ENCODE data around the gene NIT1.

NIT1 gene, protein sequence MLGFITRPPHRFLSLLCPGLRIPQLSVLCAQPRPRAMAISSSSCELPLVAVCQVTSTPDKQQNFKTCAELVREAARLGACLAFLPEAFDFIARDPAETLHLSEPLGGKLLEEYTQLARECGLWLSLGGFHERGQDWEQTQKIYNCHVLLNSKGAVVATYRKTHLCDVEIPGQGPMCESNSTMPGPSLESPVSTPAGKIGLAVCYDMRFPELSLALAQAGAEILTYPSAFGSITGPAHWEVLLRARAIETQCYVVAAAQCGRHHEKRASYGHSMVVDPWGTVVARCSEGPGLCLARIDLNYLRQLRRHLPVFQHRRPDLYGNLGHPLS

GRCh38 chr1:161117759-161118581, at the start of gene NIT1, which contains the start of gene PFDN2:
TSS of gene NIT1 (plus strand) at chr1:161118105. CDS start at chr1:161118177, 72 bp downstream.
TSS of gene PFDN2 (minus strand) at chr1:161118037. CDS start at chr1:161118026, 11 bp downstream.
- in situ Hi-C loops (cut with MboI; ENCODE audit: low sequenced_read_pairs): no loop called here

DNA sequence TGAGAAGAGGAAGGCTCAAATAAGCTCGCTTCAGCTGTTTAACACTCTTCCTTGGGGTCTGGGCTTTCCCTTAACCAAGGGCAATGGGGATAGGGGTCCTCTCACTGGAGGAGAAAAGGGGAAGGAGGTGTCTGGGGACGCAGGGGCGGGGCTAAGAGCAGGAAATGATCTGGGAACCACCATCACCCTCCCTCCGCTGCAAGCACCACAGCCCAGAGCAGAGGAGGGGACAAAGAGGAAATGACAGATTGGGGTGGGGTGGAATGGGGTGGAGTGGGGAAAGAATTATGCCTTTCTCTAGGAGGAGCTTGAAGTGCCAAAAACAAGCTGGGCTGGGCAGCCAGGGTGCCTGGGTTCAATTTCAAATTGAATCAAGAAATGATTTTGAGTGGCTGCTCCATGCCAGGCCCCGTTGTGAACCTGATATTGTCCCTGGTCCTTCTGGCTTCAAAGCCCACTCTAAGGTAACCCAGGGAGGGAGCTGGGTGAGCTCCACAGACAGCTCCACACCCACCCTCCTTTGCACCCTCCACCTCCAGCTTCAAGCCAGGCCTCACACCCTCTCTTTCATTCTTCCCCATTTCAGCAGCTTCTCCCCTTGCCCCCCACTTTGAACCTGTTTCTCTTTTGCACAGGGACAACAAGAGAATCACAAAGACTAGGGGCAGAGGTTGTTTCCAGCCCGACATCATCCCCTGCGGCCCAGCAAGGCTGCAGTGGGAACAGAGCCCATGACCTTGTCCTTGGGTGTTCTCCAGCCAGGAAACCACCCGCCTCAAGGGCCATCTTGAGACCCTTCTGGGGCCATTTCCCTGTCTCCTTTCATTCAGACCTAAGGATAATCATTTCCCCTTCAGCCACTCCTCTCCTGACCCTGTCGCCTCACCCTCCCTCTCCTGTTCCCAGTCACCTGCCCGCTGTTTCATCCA, 49.3 kb upstream of the NIT1 start:
- in situ Hi-C loops (cut with MboI; ENCODE audit: low sequenced_read_pairs): no loop called here

DNA sequence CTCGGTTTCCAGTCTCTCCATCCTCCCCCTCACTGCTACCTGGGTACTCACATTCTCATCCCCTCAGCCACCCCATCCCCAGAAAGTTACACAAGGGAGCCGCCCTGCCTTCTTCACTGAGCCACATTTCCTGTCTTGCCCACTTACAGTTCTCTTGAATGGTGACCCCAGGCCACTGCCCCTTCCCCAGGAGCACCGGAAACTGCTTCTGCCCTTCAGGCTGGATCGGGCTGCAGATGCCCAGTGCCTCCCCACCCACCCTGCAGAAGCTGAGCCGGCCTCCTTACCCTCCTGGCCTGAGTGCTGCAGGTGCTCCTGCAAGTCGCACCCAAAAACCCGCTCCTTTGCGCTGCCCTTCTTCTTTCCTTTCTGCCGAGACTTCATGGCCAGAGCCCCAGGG, 48.7 kb upstream of the NIT1 start:
- in situ Hi-C loops (cut with MboI; ENCODE audit: low sequenced_read_pairs): no loop called here

DNA sequence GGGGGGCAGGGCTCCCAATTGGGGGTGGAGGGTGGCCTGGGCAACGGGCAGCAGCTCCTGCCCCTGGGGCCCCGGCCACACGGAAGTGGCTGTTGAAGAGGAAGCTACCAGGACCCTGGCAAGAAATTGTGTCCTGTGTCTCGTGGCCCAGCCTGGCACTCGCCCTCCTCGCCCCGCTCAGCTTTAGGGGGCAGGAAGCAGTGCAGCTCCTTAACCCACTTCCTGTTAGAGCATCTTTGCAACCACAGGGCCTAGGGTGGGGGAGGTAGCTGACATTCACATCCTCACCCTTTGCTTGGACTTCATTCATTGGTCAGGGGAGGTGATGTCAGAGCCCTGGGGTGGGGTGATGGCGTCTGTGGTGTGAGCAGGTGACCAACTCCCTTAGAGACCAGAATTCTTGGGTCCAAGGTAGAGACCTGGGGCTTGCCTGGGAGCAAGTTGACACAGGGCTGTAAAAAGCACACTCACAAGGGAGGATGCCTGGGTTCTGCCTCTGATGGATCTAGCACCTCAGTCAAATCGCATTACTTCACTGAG, 48.1 kb upstream of the NIT1 start, which contains the start of gene ARHGAP30:
Gene ARHGAP30, minus strand, starts transcription at position 161 of the 540 bp plus-strand sequence. CDS start 267 bp downstream, outside the sequence.
- in situ Hi-C loops (cut with MboI; ENCODE audit: low sequenced_read_pairs): no loop called here

- in situ Hi-C loops (cut with MboI; ENCODE audit: low sequenced_read_pairs): no loop called here
Measured at GRCh38 chr1:161070761-161071160, 47.1 kb upstream of the NIT1 start.

GRCh38 chr1:161071886-161072371, 46.0 kb upstream of the NIT1 start:
- in situ Hi-C loops (cut with MboI; ENCODE audit: low sequenced_read_pairs): no loop called here

DNA sequence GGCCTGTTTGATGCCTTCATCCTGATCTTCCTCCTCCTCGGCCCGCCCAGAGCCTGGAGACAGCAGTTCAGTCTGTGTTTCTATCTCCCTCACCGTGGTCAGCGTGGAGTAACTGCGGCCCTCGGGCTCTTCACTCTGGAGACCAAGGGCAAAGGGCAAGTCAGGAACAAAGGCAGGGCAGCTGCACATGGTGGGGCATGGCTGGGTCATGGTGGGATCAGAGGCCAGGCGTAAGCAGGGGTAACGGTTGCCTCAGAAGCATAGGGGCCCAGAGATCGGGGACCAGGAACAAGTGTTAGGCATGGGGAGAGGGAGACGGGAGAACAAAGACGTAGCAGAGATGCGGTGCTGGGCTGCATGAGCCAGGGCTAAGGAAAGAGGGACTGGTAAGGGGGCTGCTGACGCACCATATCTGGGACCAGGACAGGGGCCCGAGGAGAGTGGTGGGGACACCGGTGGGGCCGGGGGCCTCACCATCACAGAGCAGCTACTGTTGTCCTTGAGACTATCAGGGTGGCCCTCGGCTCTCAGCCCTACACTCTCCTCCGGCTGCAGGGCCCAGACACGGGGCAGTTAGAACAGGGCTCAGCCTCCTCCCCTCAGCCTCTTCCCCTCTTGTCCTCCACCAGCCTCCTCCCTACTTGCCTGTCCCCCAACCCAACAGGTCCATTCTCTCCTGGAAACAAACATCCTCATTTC, 45.0 kb upstream of the NIT1 start:
- in situ Hi-C loops (cut with MboI; ENCODE audit: low sequenced_read_pairs): no loop called here

DNA sequence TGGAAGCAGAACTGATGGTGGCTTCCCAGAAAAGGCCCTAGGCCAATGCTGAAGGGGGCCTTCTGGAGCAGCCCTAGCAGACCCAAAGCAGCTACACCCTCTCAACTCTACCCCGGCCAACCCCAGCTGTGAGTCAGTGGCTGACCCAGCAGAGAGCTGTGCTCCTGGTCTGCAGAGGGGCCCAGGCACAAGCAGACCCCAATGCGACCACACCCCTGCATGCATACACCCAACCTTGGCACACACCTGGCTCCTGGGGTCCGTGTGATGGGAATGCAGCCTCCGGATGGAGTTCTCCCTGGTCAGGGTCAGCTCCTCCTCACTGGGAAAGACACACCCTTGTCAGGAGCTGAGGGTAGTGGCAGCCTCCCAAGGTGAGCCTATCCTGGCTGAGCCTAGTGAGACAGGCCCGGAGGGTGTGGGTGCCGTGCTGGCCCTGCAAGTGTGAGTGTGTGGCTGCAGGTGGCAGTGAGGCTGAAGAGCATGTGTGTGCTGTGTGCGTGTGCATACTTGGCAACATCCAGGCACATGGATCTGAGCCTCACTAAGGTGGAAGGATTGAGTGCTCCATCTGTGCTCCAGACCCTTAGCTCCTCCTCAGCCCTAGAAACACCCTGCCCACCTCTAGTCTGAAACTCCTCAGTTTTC, 44.3 kb upstream of the NIT1 start:
- in situ Hi-C loops (cut with MboI; ENCODE audit: low sequenced_read_pairs): no loop called here

- in situ Hi-C loops (cut with MboI; ENCODE audit: low sequenced_read_pairs): no loop called here
Measured at GRCh38 chr1:161074676-161075368, 43.1 kb upstream of the NIT1 start.

DNA sequence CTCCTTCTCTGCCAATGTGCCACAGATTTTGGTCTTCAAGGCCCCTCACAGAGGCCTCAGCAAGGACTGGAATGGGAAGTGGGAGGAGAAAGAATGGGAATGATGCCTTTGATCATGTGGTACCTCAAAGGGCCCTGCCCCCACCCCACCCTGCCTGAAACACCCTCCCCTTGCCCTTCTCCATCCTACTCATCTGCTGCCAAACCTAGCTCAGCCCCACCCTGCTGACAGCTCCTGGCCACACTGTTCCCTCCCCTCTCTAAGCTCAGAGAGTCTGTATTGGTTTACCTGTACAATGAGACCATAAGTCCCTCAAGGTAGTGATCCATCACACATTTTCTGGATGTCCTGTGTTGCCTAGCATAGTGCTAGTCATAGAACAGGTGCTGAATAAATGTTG, 41.5 kb upstream of the NIT1 start:
- in situ Hi-C loops (cut with MboI; ENCODE audit: low sequenced_read_pairs): no loop called here

DNA sequence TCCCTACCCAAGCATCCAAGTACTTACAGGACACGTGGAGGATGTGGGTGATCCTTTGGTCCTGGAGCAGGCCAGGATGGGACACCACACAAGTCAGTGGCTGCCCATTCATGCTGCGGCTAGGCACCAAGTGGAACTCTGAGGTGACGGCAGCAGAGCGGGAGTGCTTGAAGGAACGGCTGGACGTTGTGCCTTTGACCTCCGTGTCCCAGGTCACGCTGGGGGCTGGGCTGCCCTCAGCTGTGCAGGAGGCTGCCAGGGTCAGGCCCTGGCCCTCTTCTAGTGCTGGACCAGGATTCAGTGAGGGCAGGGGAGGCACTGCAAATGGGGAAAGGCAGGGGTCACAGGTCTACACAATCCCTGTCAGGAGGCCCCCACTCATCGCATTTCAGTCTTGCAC, 40.5 kb upstream of the NIT1 start:
- in situ Hi-C loops (cut with MboI; ENCODE audit: low sequenced_read_pairs): no loop called here

GRCh38 chr1:161079436-161080110, 38.3 kb upstream of the NIT1 start:
- in situ Hi-C loops (cut with MboI; ENCODE audit: low sequenced_read_pairs): loop anchor here (10.0 kb wide), 1 partner anchor 85 kb away; no protein-coding TSS in a partner anchor

DNA sequence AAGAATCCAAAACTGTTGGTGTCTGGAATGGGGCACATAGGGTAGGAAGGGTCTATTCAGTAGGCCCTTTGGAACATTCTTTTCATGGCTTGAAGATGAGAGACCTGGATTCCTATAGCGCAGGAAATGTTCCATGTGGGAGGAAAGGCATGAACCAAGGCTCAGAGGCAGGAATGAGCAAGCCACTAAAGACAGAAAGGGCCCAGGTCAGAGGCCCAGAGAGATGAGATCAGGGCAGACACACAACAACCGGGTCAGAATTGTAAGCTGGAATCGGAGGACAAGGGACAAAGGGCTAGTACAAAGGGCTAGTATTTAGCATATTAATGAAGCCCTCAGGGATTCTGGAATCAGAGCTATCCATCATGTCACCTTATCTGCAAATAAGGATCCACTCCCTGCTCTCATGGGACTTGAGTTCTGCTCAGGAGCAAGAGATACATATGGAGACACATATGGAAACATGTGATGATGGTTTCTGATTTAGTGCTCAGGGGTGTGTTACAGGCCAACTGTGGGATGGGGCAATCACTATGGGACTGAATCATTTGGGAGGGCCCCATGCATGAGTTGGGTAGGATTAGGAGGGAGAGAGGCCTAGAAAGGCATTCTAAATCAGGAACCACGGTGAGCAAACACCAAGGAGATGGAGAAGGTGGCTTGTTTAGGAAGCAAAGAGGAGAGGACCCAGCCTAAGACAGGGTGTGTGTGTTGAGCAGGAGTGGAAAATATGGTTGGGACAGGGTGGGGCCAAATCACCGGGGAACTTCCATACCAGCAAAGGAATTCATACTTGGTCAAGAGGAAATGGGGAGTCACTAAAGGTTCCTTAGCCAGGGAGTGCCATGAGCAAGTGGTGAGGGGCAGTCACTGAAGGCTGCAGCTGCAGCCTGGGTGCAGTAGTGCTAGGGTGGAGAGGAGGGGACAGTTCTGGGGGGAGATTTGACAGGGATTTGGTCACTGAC, 37.2 kb upstream of the NIT1 start:
- in situ Hi-C loops (cut with MboI; ENCODE audit: low sequenced_read_pairs): loop anchor here (10.0 kb wide), 1 partner anchor 86 kb away; no protein-coding TSS in a partner anchor

DNA sequence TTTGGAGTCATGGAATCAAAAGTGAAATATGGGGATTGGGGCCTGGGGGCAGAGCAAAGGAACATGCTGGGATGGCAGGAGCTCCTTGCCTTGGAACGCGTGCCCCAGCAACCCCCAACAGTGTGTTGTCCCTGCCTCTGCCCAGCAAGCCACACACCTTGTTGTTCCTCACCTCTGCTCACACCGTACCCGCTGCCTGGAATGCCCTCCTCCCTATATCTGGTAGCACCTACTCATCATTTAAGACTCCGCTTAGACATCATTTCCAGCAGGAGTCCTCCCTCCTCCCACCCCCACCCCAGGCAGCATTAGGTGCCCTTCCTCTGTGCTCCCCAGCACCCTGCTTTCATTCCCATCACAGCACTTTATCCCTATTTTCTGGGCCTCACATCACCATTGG, 36.4 kb upstream of the NIT1 start:
- in situ Hi-C loops (cut with MboI; ENCODE audit: low sequenced_read_pairs): loop anchor here (10.0 kb wide), 1 partner anchor 87 kb away; no protein-coding TSS in a partner anchor

DNA sequence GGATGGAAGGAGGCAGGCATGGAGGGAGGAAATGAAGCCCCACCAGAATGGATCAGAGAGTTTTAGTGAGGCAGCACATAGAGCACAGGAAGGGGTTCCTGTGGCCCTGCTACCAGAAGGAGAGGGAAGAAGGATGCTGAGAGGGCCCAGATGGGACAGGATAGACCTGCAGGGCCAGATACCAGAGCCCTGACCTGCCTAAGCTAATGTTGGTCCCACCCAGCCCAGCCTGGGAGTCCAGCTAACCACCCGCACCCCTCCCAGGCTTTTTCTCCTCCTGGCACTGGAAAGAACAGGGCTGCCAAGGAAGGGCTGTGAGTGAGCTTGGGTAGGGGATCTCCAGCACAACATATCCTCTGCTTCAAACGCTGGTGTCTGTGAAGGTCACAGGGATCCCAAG, 35.4 kb upstream of the NIT1 start:
- in situ Hi-C loops (cut with MboI; ENCODE audit: low sequenced_read_pairs): loop anchor here (10.0 kb wide), 1 partner anchor 88 kb away; no protein-coding TSS in a partner anchor

- in situ Hi-C loops (cut with MboI; ENCODE audit: low sequenced_read_pairs): loop anchor here (10.0 kb wide), 1 partner anchor 88 kb away; no protein-coding TSS in a partner anchor
Measured at GRCh38 chr1:161082996-161083747, 34.7 kb upstream of the NIT1 start.

All from HL-60/S4 (cell line).